H1 (cell line): Measurements from ENCODE around the gene TAF13. TPM values are rescaled to one million over a fixed set of nuclear protein-coding genes. Genes with fewer than 3 reads are reported as not detected.

ENCODE experiments used
- ATF3 ChIP-seq: IDR thresholded peaks from 2 replicates; pipeline ENCODE4 v1.6.1; 2011; ENCODE audit warnings: low read depth, mild to moderate bottlenecking, low read length; ENCODE audit not compliant: insufficient read depth
- BACH1 ChIP-seq: IDR thresholded peaks from 2 replicates; pipeline ENCODE4 v1.6.1; 2012; ENCODE audit warnings: low read length, improper control_type of control experiment
- BCL11A ChIP-seq, 2 experiments: IDR thresholded peaks; one replicate each; pipeline ENCODE4 v1.6.1; 2011; ENCODE audit warnings: low read depth in 2 of 2, low read length in 2 of 2, mild to moderate bottlenecking in 2 of 2
- CEBPB ChIP-seq: IDR thresholded peaks from 2 replicates; pipeline ENCODE4 v1.6.1; 2012; ENCODE audit warnings: low read depth, low read length
- EZH2 ChIP-seq: fragments of 200-600 bp; sonication (generic); IDR thresholded peaks from 2 replicates; pipeline ENCODE4 v1.7.1; 2012; ENCODE audit warnings: low read depth, mild to moderate bottlenecking, moderate library complexity, low read length, inconsistent platforms; ENCODE audit not compliant: severe bottlenecking
- HDAC2 ChIP-seq, 2 experiments: fragments of 300-600 bp in 1 of 2; sonication (generic) in 1 of 2; IDR thresholded peaks; 2 replicates each; pipeline ENCODE4 v1.6.1; 2011 to 2012; ENCODE audit warnings: low read depth in 2 of 2, low read length in 2 of 2, mild to moderate bottlenecking in 2 of 2, moderate library complexity in 2 of 2, borderline replicate concordance in 1 of 2, inconsistent platforms in 1 of 2
- MAX ChIP-seq: IDR thresholded peaks from 2 replicates; pipeline ENCODE4 v1.6.1; 2012; ENCODE audit warnings: inconsistent platforms
- NANOG ChIP-seq: IDR thresholded peaks from 2 replicates; pipeline ENCODE4 v1.6.1; 2011; ENCODE audit warnings: low read length, low read depth, mild to moderate bottlenecking, inconsistent platforms; ENCODE audit not compliant: insufficient read depth, poor library complexity, severe bottlenecking
- NRF1 ChIP-seq: IDR thresholded peaks from 2 replicates; pipeline ENCODE4 v1.6.1; 2011; ENCODE audit warnings: mild to moderate bottlenecking, low read depth, low read length, improper control_type of control experiment
- PHF8 ChIP-seq: fragments of 200-600 bp; sonication (generic); conservative IDR thresholded peaks from 2 replicates; pipeline ENCODE4 v1.7.1; 2012; ENCODE audit warnings: low read depth, mild to moderate bottlenecking, inconsistent platforms, low read length, moderate library complexity
- POLR2AphosphoS5 ChIP-seq: IDR thresholded peaks from 2 replicates; pipeline ENCODE4 v1.6.1; 2011; ENCODE audit warnings: low read depth, low read length
- POU5F1 ChIP-seq: IDR thresholded peaks from 2 replicates; pipeline ENCODE4 v1.6.1; 2011; ENCODE audit warnings: low read depth, mild to moderate bottlenecking, low read length, moderate library complexity
- RAD21 ChIP-seq, 2 experiments: IDR thresholded peaks in 1 of 2; conservative IDR thresholded peaks in 1 of 2; 2 replicates each; pipeline ENCODE4 v1.6.1; 2011; ENCODE audit warnings: low read depth in 2 of 2, low read length in 2 of 2, improper control_type of control experiment in 1 of 2, inconsistent platforms in 1 of 2, mild to moderate bottlenecking in 1 of 2, moderate library complexity in 1 of 2
- RBBP5 ChIP-seq: IDR thresholded peaks from 2 replicates; pipeline ENCODE4 v1.7.1; 2012; ENCODE audit warnings: low read depth, mild to moderate bottlenecking, inconsistent platforms, low read length, moderate library complexity, borderline replicate concordance
- RNF2 ChIP-seq: fragments of 200-900, 300-1000 bp; sonication (generic); IDR thresholded peaks from 2 replicates; pipeline ENCODE4 v1.7.1; 2016; ENCODE audit warnings: borderline replicate concordance, low read depth, mild to moderate bottlenecking, antibody characterized with exemption, low read length; ENCODE audit not compliant: poor library complexity, severe bottlenecking; ENCODE audit errors: missing control alignments
- RXRA ChIP-seq: IDR thresholded peaks from 2 replicates; pipeline ENCODE4 v1.6.1; 2011; ENCODE audit warnings: low read depth, mild to moderate bottlenecking, low read length, moderate library complexity; ENCODE audit not compliant: insufficient read depth
- SAP30 ChIP-seq: fragments of 300-600 bp; sonication (generic); IDR thresholded peaks from 2 replicates; pipeline ENCODE4 v1.7.1; 2012; ENCODE audit warnings: low read length, moderate library complexity, mild to moderate bottlenecking, inconsistent platforms; ENCODE audit not compliant: insufficient read depth, insufficient replicate concordance
- SRF ChIP-seq: IDR thresholded peaks from 2 replicates; pipeline ENCODE4 v1.6.1; 2011; ENCODE audit warnings: mild to moderate bottlenecking, low read depth, low read length, moderate library complexity
- TAF1 ChIP-seq: IDR thresholded peaks from 2 replicates; pipeline ENCODE4 v1.6.1; 2011; ENCODE audit warnings: mild to moderate bottlenecking, low read depth, low read length
- TEAD4 ChIP-seq: IDR thresholded peaks from 2 replicates; pipeline ENCODE4 v1.6.1; 2012; ENCODE audit warnings: low read depth, low read length, inconsistent platforms, mixed read lengths
- ZNF274 ChIP-seq: IDR thresholded peaks from 2 replicates; pipeline ENCODE4 v1.7.0; 2012; ENCODE audit warnings: low read length, borderline replicate concordance; ENCODE audit errors: extremely low read depth
- polyA plus RNA-seq, 7 experiments: library from polyadenylated mRNA; depleted of rRNA in 3 of 7; stranded (reverse) in 5 of 7; unstranded in 2 of 7; fragments of >200 nt in 5 of 7; fragments of 200-250 nt in 2 of 7; gene quantifications; 1 replicate in 5 of 7; 2 replicates in 1 of 7; 4 replicates in 1 of 7; pipeline versions ENCODE4 v1.2.1 to v1.2.3, GENCODE V29; 2011 to 2013; ENCODE audit warnings: missing spikeins in 2 of 7, mixed read lengths in 2 of 7
- total RNA-seq: library from RNA; stranded (reverse); fragmentation: NEBNext Ultra II Directional; extraction: Animal tissue kit (Norgen Biotek cat#: 25700); gene quantifications from 2 replicates; pipeline ENCODE4 v1.2.1, GENCODE V29; 2021

TAF13 gene
- total and polyA plus RNA-seq, 2 of the 8 experiments (the other 6 are each of a cell fraction or from before 2014, with no cell fraction given) = 13.1 to 41.7 TPM

GRCh38 chr1:109090196-109091077, 14.6 kb upstream of the TAF13 start, which contains the start of gene TMEM167B (continued):
- TF ChIP-seq POLR2AphosphoS5 (peak; percentile 63; the same call in 1 of the 2 replicates), PHF8 (peak; percentile 33; the same call in 1 of the 2 replicates), CEBPB (no peak), EZH2 (no peak), NRF1 (no peak), RAD21 (IDR thresholded peaks at IDR 0.05 in 1 of 2, conservative IDR thresholded peaks at IDR 0.05 in 1 of 2; ENCODE audit: low read depth in 2 of 2, low read length in 2 of 2) (no peak), HDAC2 (IDR thresholded peaks at IDR 0.05; ENCODE audit: borderline replicate concordance in 1 of 2, low read depth in 2 of 2, low read length in 2 of 2) (no peak), TEAD4 (peak; percentile 54; the same call in 1 of the 2 replicates), TAF1 (peak; percentile 61; the same call in 1 of the 2 replicates), ZNF274 (no peak), SRF (peak; percentile 99), RBBP5 (peak; percentile 99), SAP30 (no peak), BACH1 (no peak), RXRA (no peak), BCL11A (IDR thresholded peaks at IDR 0.05; ENCODE audit: low read depth in 2 of 2, low read length in 2 of 2) (no peak), RNF2 (no peak), ATF3 (no peak), POU5F1 (no peak), NANOG (no peak), MAX (peak; percentile 95)
